ENCODE data around the gene PRSS35.

PRSS35 gene

DNA sequence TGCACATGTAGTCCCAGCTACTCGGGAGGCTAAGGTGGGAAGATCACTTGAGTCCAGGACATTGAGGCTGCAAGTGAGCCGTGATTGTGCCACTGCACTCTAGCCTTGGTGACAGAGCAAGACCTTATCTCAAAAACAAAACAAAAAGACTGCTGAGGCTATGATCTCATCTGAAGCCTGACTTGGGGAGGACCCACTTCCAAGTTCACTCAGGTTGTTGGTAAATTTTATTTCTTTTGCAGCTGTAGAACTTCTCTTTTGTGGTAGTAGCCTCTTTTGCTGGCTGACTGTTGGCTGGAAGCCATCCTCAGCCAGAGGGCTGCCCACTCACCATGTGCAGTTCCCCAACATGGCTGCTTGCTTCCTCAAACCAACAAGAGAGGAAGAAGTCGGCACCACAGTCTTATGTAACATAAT is 44.7 kb upstream of the PRSS35 start:
- TF ChIP-seq, protein P1, sequence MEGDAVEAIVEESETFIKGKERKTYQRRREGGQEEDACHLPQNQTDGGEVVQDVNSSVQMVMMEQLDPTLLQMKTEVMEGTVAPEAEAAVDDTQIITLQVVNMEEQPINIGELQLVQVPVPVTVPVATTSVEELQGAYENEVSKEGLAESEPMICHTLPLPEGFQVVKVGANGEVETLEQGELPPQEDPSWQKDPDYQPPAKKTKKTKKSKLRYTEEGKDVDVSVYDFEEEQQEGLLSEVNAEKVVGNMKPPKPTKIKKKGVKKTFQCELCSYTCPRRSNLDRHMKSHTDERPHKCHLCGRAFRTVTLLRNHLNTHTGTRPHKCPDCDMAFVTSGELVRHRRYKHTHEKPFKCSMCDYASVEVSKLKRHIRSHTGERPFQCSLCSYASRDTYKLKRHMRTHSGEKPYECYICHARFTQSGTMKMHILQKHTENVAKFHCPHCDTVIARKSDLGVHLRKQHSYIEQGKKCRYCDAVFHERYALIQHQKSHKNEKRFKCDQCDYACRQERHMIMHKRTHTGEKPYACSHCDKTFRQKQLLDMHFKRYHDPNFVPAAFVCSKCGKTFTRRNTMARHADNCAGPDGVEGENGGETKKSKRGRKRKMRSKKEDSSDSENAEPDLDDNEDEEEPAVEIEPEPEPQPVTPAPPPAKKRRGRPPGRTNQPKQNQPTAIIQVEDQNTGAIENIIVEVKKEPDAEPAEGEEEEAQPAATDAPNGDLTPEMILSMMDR (IDR thresholded peaks at IDR 0.05; ENCODE audit: poor library complexity, severe bottlenecking), result no peak
- Histone ChIP-seq H3K36me3 (ENCODE audit: low read depth) (no peaks in the 10 kb centered on the region), H3K9me3 (ENCODE audit: severe bottlenecking) (no peaks in the 10 kb centered on the region), H3K27me3 (ENCODE audit: insufficient read depth, poor library complexity, severe bottlenecking) (no peaks in the 10 kb centered on the region), H3K4me3 (ENCODE audit: severe bottlenecking) (no peak overlapping the region), H3K27ac (ENCODE audit: poor library complexity, severe bottlenecking) (no peak overlapping the region), H3K4me1 (ENCODE audit: insufficient read depth, poor library complexity, severe bottlenecking) (peaks cover 18% of the 10 kb centered on the region)
- DNase-seq (ENCODE audit: low spot score), result no peak
- ATAC-seq (ENCODE audit: low read depth), result no peak

DNA sequence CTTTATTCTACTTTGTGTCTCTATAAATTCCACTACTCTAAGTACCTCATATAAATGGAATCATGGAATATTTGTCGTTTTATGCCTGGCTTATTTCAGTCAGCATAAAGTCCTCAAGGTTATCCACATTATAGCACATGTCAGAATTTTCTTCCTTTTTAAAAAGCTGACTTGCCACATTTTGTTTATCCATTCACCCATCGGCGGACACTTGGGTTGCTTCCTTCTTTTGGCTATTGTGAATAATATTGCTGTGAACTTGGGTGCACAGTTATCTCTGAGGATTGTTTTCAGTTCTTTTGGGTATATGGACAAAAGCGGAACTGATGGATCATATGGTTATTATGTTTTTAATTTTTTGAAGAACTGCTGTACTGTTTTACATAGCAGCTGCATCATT is 42.3 kb upstream of the PRSS35 start:
- Histone ChIP-seq H3K4me3 (ENCODE audit: severe bottlenecking) (no peak overlapping the region), H3K9me3 (ENCODE audit: severe bottlenecking) (no peaks in the 10 kb centered on the region), H3K27me3 (ENCODE audit: insufficient read depth, poor library complexity, severe bottlenecking) (no peaks in the 10 kb centered on the region), H3K27ac (ENCODE audit: poor library complexity, severe bottlenecking) (no peak overlapping the region), H3K4me1 (ENCODE audit: insufficient read depth, poor library complexity, severe bottlenecking) (peaks cover 3% of the 10 kb centered on the region), H3K36me3 (ENCODE audit: low read depth) (no peaks in the 10 kb centered on the region)
- no peak for DNase-seq (ENCODE audit: low spot score)
- ATAC-seq (ENCODE audit: low read depth), result no peak
- TF ChIP-seq, protein P1 (IDR thresholded peaks at IDR 0.05; ENCODE audit: poor library complexity, severe bottlenecking), result no peak

DNA sequence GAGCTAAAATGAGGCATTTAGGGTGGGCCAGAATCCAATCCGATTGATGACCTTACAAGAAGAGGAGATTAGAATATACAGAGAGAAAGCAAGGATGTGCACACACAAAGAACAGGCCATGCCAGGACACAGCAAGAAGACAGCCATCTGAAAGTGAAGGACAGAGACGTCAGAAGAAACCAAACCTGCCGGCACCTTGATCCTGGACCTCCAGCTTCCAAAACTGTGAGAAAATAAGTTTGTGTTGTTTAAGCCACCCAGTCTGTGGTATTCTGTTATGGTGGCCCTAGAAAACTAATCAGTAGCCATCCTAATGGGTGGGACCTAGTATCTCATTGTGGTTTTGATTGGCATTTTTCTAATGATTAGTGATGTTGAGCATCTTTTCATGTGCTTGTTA is 41.7 kb upstream of the PRSS35 start:
- Histone ChIP-seq H3K36me3 (ENCODE audit: low read depth) (no peaks in the 10 kb centered on the region), H3K4me3 (ENCODE audit: severe bottlenecking) (no peak overlapping the region), H3K9me3 (ENCODE audit: severe bottlenecking) (no peaks in the 10 kb centered on the region), H3K27me3 (ENCODE audit: insufficient read depth, poor library complexity, severe bottlenecking) (no peaks in the 10 kb centered on the region), H3K4me1 (ENCODE audit: insufficient read depth, poor library complexity, severe bottlenecking) (no peaks in the 10 kb centered on the region), H3K27ac (ENCODE audit: poor library complexity, severe bottlenecking) (no peak overlapping the region)
- ATAC-seq (ENCODE audit: low read depth) (no peak), DNase-seq (ENCODE audit: low spot score) (no peak)
- TF ChIP-seq, protein P1 (IDR thresholded peaks at IDR 0.05; ENCODE audit: poor library complexity, severe bottlenecking), result no peak

DNA sequence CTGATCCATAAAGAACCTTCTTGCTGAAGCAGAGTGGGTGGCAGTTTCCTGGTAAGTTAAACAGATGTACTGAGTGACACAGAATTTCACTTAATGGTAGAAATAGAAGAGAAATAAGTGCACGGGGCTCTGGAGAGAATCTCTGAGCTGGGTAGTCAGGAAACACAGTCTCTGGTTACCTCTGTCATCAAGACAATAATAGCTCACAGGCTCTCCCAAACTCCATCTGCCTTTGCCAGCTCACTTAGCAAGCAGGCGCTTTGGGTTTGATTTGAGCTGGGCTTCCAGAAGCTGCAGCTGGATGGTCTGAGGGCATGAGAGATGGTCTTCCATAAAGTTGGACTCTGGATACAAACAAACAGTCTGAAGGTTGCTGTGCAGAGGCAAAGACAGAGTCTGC is 39.6 kb upstream of the PRSS35 start:
- ATAC-seq (ENCODE audit: low read depth) (no peak), DNase-seq (ENCODE audit: low spot score) (no peak)
- Histone ChIP-seq H3K36me3 (ENCODE audit: low read depth) (no peaks in the 10 kb centered on the region), H3K27me3 (ENCODE audit: insufficient read depth, poor library complexity, severe bottlenecking) (no peaks in the 10 kb centered on the region), H3K4me3 (ENCODE audit: severe bottlenecking) (no peak overlapping the region), H3K4me1 (ENCODE audit: insufficient read depth, poor library complexity, severe bottlenecking) (no peaks in the 10 kb centered on the region), H3K9me3 (ENCODE audit: severe bottlenecking) (no peaks in the 10 kb centered on the region), H3K27ac (ENCODE audit: poor library complexity, severe bottlenecking) (no peak overlapping the region)
- TF ChIP-seq, protein P1 (IDR thresholded peaks at IDR 0.05; ENCODE audit: poor library complexity, severe bottlenecking), result no peak

DNA sequence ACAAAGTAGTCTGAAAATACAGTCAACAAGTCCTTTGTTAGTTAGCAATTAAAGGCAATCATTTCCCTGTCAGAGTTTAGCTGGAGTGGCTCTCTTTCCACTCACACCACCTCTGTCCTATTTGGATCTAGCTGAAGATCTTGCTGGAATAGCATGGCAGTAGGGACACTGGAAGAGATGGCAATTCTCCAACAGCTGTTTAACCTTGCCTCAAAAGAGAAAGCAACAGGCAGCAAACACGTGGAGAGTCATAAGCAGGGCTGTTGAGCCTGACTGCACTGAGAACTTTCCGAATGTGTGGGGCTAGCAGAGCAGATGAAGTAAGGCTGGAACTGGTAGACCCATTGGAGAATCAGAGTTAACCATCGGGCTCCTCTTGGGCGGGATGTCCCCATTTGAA is 38.0 kb upstream of the PRSS35 start:
- Histone ChIP-seq H3K4me1 (ENCODE audit: insufficient read depth, poor library complexity, severe bottlenecking) (no peaks in the 10 kb centered on the region), H3K36me3 (ENCODE audit: low read depth) (no peaks in the 10 kb centered on the region), H3K9me3 (ENCODE audit: severe bottlenecking) (no peaks in the 10 kb centered on the region), H3K27ac (ENCODE audit: poor library complexity, severe bottlenecking) (no peak overlapping the region), H3K27me3 (ENCODE audit: insufficient read depth, poor library complexity, severe bottlenecking) (no peaks in the 10 kb centered on the region), H3K4me3 (ENCODE audit: severe bottlenecking) (no peak overlapping the region)
- DNase-seq (ENCODE audit: low spot score), result no peak
- ATAC-seq (ENCODE audit: low read depth), result no peak
- TF ChIP-seq, protein P1 (IDR thresholded peaks at IDR 0.05; ENCODE audit: poor library complexity, severe bottlenecking), result no peak
